ENCODE data around the gene CHRNA1. TPM values are rescaled to one million over a fixed set of nuclear protein-coding genes. Genes with fewer than 3 reads are reported as not detected.

Gene CHRNA1
- total RNA-seq, 4 donors from 2014 or later, result not detected

DNA sequence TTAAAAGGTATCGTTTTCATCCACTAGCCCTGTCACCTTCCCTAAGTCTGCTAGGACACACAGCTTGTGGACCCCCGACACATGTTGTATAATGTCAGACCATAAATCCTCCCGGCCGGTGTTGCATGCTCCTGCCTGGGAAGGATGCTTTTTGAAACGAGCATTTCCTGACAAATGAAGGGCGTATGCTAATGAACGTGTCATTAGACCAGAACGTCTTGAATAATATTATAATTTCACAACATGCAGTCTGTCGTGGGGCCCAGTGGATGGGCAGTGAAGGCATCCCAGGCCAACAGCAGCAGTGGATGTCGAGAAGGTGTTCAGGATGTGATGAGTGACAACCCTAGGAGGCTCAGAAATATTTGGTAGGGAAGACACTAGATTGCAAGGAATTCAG, 7.5 kb downstream of the CHRNA1 start:
- Histone ChIP-seq H3K36me3 (no peaks in the 10 kb centered on the region), H3K27ac (no peak overlapping the region), H3K27me3 (no peaks in the 10 kb centered on the region), H3K4me1 (no peaks in the 10 kb centered on the region), H3K4me3 (no peak overlapping the region), H3K9me3 (no peaks in the 10 kb centered on the region)
- 62 to 65% methylated on average over 7 to 8 of the region's 10 CpGs for WGBS, 2 donors (ENCODE audit: low coverage in 1 of 2)
- ATAC-seq, result no peak
- TF ChIP-seq POLR2A (IDR thresholded peaks at IDR 0.05) (no peak), POLR2AphosphoS5 (IDR thresholded peaks at IDR 0.05) (no peak), EP300 (IDR thresholded peaks at IDR 0.05) (no peak)
- TF ChIP-seq, protein P1, sequence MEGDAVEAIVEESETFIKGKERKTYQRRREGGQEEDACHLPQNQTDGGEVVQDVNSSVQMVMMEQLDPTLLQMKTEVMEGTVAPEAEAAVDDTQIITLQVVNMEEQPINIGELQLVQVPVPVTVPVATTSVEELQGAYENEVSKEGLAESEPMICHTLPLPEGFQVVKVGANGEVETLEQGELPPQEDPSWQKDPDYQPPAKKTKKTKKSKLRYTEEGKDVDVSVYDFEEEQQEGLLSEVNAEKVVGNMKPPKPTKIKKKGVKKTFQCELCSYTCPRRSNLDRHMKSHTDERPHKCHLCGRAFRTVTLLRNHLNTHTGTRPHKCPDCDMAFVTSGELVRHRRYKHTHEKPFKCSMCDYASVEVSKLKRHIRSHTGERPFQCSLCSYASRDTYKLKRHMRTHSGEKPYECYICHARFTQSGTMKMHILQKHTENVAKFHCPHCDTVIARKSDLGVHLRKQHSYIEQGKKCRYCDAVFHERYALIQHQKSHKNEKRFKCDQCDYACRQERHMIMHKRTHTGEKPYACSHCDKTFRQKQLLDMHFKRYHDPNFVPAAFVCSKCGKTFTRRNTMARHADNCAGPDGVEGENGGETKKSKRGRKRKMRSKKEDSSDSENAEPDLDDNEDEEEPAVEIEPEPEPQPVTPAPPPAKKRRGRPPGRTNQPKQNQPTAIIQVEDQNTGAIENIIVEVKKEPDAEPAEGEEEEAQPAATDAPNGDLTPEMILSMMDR (IDR thresholded peaks at IDR 0.05), result no peak

- no peak for ATAC-seq
- Histone ChIP-seq H3K4me3 (no peak overlapping the region), H3K36me3 (no peaks in the 10 kb centered on the region), H3K27ac (no peak overlapping the region), H3K9me3 (no peaks in the 10 kb centered on the region), H3K27me3 (no peaks in the 10 kb centered on the region), H3K4me1 (peaks cover 0 to 5% (median 0%) of the 10 kb centered on the region in 3 donors)
- TF ChIP-seq POLR2AphosphoS5 (IDR thresholded peaks at IDR 0.05), result no peak
- TF ChIP-seq POLR2A (IDR thresholded peaks at IDR 0.05), result no peak
- TF ChIP-seq, protein P1 (IDR thresholded peaks at IDR 0.05), result no peak
- no peak for TF ChIP-seq EP300 (IDR thresholded peaks at IDR 0.05)
- 86 to 87% methylated on average over 1 to 8 of the region's 13 CpGs for WGBS, 2 donors (ENCODE audit: low coverage in 1 of 2)
Observed at GRCh38 chr2:174753038-174753633, 11.1 kb downstream of the CHRNA1 start.

DNA sequence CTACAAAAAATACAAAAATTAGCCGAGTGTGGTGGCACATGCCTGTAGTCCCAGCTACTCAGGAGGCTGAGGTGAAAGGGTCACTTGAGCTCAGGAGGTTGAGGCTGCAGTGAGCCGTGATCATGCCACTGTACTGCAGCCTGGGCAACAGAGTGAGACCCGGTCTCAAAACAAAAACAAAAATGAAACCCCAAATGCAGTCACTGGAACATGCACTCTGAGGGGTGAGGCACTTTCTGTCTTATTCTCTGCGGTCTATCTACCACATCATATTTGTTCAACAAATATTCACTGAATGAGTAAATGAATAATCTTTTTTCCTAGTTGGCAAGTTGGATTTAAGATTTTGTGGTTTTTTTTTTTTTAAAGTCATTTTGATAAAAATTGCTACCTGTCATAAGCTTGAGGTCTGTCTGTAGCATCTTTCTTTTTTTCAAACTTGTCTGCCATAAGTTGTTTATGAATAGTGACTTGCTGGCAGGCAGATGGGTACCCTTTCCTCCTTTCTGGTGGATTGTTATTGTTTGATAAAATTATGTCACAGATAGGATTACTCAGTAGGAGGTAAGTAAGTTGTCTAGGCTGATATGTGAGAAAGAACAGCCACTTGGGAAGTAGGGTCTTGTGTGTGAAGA, 11.8 kb downstream of the CHRNA1 start:
- no peak overlapping the region for H3K27ac ChIP-seq
- no peak for ATAC-seq
- H3K27me3 ChIP-seq, result no peaks in the 10 kb centered on the region
- peaks cover 0 to 5% (median 0%) of the 10 kb centered on the region in 3 donors for H3K4me1 ChIP-seq
- 94% methylated on average over 3 of the region's 4 CpGs for WGBS, 2 donors (ENCODE audit: low coverage in 1 of 2)
- H3K4me3 ChIP-seq, result no peak overlapping the region
- no peak for TF ChIP-seq POLR2AphosphoS5 (IDR thresholded peaks at IDR 0.05)
- no peak for TF ChIP-seq POLR2A (IDR thresholded peaks at IDR 0.05)
- no peak for TF ChIP-seq EP300 (IDR thresholded peaks at IDR 0.05)
- TF ChIP-seq, protein P1 (IDR thresholded peaks at IDR 0.05), result no peak
- no peaks in the 10 kb centered on the region for H3K9me3 ChIP-seq
- H3K36me3 ChIP-seq, result no peaks in the 10 kb centered on the region

DNA sequence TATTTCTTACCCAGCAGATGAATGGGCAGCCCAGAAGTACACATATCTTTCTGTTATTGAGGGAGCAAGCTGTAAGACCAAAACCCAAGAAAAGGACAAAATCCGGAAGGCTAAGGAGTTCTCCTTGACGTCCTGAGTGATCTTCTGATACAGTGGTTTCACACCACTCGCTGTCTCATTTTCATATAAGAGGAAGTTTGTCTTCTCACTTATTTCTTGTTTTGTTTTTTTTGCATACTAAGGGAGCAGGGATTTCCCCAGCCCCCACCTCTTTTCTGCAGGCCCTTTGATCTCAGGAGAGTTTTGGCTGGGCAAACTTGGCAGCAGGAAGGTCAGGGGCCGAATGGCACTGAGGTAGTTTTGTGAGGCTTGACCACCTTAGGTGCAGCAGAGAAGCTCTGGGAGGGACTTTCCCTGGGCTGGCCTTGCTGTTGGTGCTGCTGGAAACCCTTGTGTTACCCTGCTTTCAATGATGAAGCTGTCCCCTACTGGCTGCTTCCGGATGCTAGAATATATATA, 13.3 kb downstream of the CHRNA1 start:
- H3K4me3 ChIP-seq, result no peak overlapping the region
- ATAC-seq, result no peak
- no peak for TF ChIP-seq EP300 (IDR thresholded peaks at IDR 0.05)
- no peak for TF ChIP-seq POLR2AphosphoS5 (IDR thresholded peaks at IDR 0.05)
- no peak for TF ChIP-seq POLR2A (IDR thresholded peaks at IDR 0.05)
- TF ChIP-seq, protein P1 (IDR thresholded peaks at IDR 0.05), result no peak
- no peaks in the 10 kb centered on the region for H3K36me3 ChIP-seq
- H3K27ac ChIP-seq, result no peak overlapping the region
- H3K4me1 ChIP-seq, result peaks cover 0 to 5% (median 0%) of the 10 kb centered on the region in 3 donors
- no peaks in the 10 kb centered on the region for H3K9me3 ChIP-seq
- whole genome bisulfite sequencing, 2 donors (ENCODE audit: low coverage in 1 of 2), result 40 to 73% methylated on average over 1 to 4 of the region's 5 CpGs
- H3K27me3 ChIP-seq, result no peaks in the 10 kb centered on the region

DNA sequence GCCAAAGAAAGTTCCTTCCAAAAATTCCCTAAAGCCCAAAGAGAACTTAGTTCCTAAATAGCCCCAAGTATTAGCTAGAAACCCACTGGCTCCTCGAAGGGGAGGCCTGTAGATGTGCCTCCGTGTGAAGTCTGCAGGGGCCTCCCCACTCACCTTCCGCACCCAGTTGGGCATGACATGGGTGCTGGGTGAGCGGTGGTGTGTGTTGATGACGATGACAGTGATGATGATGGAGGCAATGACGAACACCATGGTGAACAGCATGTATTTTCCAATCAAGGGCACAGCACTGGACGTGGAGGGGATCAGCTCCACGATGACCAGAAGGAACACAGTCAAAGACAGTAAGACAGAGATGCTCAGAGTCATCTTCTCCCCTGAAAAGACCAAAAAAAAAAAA, 14.5 kb downstream of the CHRNA1 start:
- Histone ChIP-seq H3K27me3 (no peaks in the 10 kb centered on the region), H3K4me1 (peaks cover 0 to 5% (median 0%) of the 10 kb centered on the region in 3 donors), H3K4me3 (no peak overlapping the region), H3K36me3 (no peaks in the 10 kb centered on the region), H3K9me3 (no peaks in the 10 kb centered on the region), H3K27ac (no peak overlapping the region)
- no peak for ATAC-seq
- 83% methylated on average over 3 to 5 of the region's 8 CpGs for WGBS, 2 donors (ENCODE audit: low coverage in 1 of 2)
- no peak for TF ChIP-seq EP300 (IDR thresholded peaks at IDR 0.05)
- no peak for TF ChIP-seq POLR2A (IDR thresholded peaks at IDR 0.05)
- TF ChIP-seq POLR2AphosphoS5 (IDR thresholded peaks at IDR 0.05), result no peak
- TF ChIP-seq, protein P1 (IDR thresholded peaks at IDR 0.05), result no peak
